Ishikawa (cell line): Measurements from ENCODE around the gene PTGIR.

Experiments used
- CEBPB ChIP-seq: IDR thresholded peaks from 2 replicates; pipeline ENCODE4 v1.6.1; 2012
- CREB1 ChIP-seq: IDR thresholded peaks from 2 replicates; pipeline ENCODE4 v1.6.1; 2012; ENCODE audit warnings: low read depth
- EGR1 ChIP-seq: IDR thresholded peaks from 2 replicates; pipeline ENCODE4 v1.6.1; 2012
- EP300 ChIP-seq: IDR thresholded peaks from 2 replicates; pipeline ENCODE4 v1.6.1; 2012; ENCODE audit warnings: borderline replicate concordance
- FOXM1 ChIP-seq: IDR thresholded peaks from 2 replicates; pipeline ENCODE4 v1.6.1; 2012; ENCODE audit warnings: low read depth, borderline replicate concordance
- NFIC ChIP-seq: IDR thresholded peaks from 2 replicates; pipeline ENCODE4 v1.6.1; 2012
- RAD21 ChIP-seq: IDR thresholded peaks from 2 replicates; pipeline ENCODE4 v1.6.1; 2012; ENCODE audit warnings: low read depth
- TAF1 ChIP-seq: IDR thresholded peaks from 2 replicates; pipeline ENCODE4 v1.6.1; 2012; ENCODE audit warnings: low read depth, mild to moderate bottlenecking
- TCF12 ChIP-seq: IDR thresholded peaks from 2 replicates; pipeline ENCODE4 v1.6.1; 2012; ENCODE audit warnings: low read depth
- TEAD4 ChIP-seq: IDR thresholded peaks from 2 replicates; pipeline ENCODE4 v1.6.1; 2012
- USF1 ChIP-seq: IDR thresholded peaks from 2 replicates; pipeline ENCODE4 v1.6.1; 2012
- YY1 ChIP-seq: IDR thresholded peaks from 2 replicates; pipeline ENCODE4 v1.6.1; 2012; ENCODE audit warnings: low read depth
- ZBTB7A ChIP-seq: IDR thresholded peaks from 2 replicates; pipeline ENCODE4 v1.6.1; 2012; ENCODE audit warnings: low read depth
- TF ChIP-seq, protein P1 (sequence below): IDR thresholded peaks from 2 replicates; pipeline ENCODE4 v1.6.1; 2012
- TF ChIP-seq, protein P2 (sequence below): IDR thresholded peaks from 2 replicates; pipeline ENCODE4 v1.6.1; 2012; ENCODE audit warnings: low read depth, mild to moderate bottlenecking

The PTGIR gene

DNA sequence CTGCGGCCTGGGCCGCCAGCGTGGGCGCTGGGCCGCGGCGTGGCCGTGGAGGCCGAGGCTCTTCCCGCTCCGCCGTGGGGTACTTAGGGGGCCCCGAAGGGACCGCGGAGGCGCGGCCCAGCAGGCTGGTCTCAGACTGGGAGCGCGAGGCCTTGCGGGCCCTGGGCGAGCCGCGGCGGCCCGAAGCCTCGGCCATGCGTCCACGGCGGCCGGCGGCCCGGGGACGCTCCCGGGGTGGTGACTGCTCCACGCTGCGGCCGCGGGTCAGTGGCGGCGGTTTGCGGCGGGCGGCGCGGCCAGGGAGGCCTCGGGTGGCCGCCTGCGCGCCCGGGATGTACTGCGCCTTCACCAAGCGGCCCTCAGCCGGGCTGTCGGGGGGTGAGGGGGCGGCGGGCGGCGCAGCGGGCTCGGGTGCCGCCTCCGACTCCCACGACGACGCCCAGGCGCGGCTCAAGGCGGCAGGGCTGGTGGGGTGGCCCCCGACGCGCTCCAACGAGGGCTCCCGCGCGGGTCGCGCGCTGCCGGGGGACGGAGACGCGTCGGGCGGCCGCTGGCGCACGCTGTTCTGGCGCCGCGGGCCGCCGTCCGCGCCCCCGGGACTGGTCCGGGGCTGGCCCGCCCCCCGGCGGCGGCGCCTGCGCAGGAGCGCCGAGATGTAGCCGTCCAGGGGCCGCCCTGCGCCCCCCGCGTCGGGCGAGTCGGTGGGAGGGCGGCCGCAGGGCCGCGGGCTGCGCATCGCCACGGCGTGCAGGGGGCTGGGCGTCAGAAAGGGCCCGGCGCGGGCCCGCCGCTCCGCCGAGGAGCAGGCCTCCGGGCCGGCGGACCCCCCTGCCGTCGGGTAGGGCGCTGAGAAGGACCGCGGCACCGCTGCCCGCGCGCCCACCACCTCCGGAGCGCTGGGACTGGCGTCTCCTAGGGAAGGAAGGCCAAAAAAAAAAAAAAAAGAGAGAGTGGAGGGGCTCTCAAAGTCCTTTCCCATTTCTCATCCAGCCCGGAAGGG lies 24.4 kb upstream of the PTGIR start:
- TF ChIP-seq USF1, result no peak
- no peak for TF ChIP-seq ZBTB7A
- no peak for TF ChIP-seq TCF12
- TF ChIP-seq, protein P1, sequence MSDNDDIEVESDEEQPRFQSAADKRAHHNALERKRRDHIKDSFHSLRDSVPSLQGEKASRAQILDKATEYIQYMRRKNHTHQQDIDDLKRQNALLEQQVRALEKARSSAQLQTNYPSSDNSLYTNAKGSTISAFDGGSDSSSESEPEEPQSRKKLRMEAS, result no peak
- TF ChIP-seq TEAD4, result no peak
- no peak for TF ChIP-seq EGR1
- TF ChIP-seq, protein P2, sequence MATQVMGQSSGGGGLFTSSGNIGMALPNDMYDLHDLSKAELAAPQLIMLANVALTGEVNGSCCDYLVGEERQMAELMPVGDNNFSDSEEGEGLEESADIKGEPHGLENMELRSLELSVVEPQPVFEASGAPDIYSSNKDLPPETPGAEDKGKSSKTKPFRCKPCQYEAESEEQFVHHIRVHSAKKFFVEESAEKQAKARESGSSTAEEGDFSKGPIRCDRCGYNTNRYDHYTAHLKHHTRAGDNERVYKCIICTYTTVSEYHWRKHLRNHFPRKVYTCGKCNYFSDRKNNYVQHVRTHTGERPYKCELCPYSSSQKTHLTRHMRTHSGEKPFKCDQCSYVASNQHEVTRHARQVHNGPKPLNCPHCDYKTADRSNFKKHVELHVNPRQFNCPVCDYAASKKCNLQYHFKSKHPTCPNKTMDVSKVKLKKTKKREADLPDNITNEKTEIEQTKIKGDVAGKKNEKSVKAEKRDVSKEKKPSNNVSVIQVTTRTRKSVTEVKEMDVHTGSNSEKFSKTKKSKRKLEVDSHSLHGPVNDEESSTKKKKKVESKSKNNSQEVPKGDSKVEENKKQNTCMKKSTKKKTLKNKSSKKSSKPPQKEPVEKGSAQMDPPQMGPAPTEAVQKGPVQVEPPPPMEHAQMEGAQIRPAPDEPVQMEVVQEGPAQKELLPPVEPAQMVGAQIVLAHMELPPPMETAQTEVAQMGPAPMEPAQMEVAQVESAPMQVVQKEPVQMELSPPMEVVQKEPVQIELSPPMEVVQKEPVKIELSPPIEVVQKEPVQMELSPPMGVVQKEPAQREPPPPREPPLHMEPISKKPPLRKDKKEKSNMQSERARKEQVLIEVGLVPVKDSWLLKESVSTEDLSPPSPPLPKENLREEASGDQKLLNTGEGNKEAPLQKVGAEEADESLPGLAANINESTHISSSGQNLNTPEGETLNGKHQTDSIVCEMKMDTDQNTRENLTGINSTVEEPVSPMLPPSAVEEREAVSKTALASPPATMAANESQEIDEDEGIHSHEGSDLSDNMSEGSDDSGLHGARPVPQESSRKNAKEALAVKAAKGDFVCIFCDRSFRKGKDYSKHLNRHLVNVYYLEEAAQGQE, result no peak
- TF ChIP-seq CREB1, result no peak
- no peak for TF ChIP-seq CEBPB
- no peak for TF ChIP-seq EP300

DNA sequence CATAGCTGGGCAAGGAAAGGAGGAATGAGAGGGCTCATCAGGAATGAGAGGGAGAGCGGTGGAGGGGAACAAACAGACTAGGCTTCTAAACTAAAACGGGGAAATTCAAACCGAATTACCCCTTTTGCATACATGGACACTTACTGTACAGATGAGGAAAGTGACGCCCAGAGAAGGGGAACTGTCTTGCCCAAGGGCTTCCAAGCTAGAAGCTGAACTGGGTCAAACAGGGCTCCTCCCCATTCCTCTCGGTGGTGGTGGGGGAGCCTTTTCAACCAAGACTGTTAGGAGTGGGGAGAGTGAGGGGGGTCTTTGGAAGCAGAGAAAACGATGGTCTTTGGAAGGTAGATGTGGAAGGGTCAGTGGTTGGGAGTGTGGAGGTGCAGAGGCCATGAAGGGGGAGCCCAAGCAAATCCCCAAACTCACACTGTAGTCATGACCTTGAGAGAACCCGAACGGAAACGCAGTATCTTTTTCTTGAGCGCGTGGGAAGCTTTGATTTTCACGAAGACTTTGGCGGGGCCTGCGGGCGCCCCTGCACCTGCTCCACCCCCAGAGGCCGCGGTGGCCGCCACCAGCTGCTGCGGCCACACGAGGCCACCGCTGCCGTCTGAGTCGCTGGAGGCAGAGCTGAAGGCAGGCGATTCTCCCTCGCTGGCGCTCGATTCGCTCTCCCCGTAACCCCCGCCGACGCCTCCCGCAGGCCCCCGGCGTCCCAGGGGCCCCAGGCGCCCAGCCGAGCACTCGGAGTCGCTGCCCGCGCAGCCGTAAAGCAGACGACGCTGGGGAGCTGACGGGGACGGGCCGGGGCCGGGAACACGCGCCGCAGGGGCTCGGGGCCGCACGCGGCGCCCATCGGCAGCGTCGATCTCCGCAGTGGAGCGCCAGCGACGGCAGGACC lies 23.4 kb upstream of the PTGIR start:
- no peak for TF ChIP-seq ZBTB7A
- no peak for TF ChIP-seq EP300
- no peak for TF ChIP-seq TCF12
- no peak for TF ChIP-seq TAF1
- TF ChIP-seq CEBPB, result no peak
- no peak for TF ChIP-seq CREB1
- TF ChIP-seq EGR1, result no peak
- TF ChIP-seq FOXM1, result no peak
- TF ChIP-seq, protein P1, result no peak
- TF ChIP-seq, protein P2, result no peak
- TF ChIP-seq USF1, result no peak
- TF ChIP-seq NFIC, result no peak
- no peak for TF ChIP-seq RAD21
- TF ChIP-seq YY1, result no peak
- TF ChIP-seq TEAD4, result no peak

- TF ChIP-seq, protein P2, result no peak
- no peak for TF ChIP-seq EP300
- TF ChIP-seq RAD21, result no peak
- TF ChIP-seq TEAD4, result no peak
- no peak for TF ChIP-seq USF1
These were observed 21.5 kb upstream of the PTGIR start for GRCh38 chr19:46646402-46646801.
